Stimulated activated CD8-positive, alpha-beta memory T cell treated with anti-CD3 and anti-CD28 coated beads, Interleukin-12 subunit alpha, Interleukin-12 subunit beta, amount 100 ng/mL, for 24 hours (primary cell): Measurements from ENCODE around the gene PGF.

Experiments used
- DNase-seq: peaks from one replicate; pipeline ENCODE4 v3.0.0-alpha.2; 2020; ENCODE audit errors: extremely low read depth

PGF gene

DNA sequence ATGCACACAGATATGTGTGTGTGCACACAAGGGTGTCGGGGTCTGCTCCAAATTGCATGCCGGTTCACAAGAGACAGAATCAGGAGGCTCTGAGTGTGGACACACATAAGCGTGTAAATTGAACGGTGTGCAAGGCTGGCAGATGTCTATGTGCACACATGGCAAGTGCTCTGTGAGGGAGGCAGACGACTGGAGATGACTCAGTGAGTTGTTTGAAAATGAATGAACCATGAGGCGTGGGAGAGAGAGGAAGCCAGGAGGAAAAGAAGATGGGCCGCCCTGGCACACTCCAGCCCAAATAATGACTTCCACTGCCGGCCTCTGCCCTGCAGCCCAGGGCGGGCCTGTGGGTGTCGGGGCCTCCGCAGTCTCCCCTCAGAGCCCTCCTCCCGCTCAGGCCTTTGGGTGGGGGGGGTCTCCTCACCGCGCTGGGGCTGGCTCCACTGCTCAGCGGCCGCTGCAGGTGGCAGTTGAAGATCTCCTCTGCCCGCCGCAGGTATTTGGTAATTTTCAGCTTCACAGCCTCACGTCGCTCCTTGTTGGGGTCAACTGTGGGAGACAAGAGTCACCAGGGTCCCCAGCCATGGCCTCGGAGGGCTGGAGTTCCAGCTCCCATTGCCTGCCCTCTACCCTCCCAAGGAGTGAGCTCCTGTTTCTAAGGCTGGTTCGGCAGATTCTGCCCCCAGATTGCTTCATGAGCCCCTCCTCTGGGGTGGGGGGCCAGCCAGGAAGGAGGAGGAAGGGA is 35.8 kb downstream of the PGF start:
- DNase-seq, result no peak

DNA sequence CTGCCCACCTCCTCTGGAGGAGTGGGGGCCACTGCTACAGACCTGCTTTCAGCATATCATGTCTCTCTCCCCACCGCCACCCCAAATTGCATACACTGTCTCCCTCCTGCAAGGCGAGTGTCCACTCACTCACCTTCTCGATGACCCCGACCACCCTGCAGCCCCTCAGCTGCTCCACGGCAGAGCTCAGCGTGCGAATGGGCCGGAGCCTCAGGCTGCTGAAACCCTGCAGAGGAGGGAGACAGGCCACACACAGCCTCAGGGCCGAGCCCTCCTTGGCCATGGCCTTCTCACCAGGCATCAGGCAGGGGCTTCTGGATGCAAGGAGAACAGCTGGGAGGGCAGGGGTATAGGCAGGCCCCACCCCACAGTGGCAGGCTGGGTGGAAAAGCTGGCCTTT is 37.0 kb downstream of the PGF start:
- no peak for DNase-seq

DNA sequence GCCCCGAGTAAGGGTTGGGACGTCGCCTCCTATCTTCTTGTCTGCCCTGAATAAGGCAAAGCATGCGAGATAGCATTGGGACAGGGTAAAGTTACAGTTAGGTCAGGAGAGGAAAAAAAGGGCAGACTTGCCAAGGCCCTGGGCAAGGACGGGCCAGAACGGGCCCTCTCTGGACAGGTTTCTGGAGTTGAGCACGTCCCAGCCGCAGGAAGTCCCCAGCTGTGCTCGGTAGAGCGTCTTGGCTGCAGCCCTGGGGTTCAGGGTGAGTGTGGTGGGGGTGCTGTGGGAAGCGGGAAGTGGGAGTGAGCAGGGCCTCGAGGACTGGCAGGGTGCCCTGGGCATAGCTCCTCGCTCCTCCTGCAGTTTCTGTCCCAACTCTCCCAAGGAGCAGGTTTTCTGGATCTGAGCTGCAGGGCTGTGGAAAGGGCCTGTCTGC is 37.7 kb downstream of the PGF start:
- no peak for DNase-seq

DNA sequence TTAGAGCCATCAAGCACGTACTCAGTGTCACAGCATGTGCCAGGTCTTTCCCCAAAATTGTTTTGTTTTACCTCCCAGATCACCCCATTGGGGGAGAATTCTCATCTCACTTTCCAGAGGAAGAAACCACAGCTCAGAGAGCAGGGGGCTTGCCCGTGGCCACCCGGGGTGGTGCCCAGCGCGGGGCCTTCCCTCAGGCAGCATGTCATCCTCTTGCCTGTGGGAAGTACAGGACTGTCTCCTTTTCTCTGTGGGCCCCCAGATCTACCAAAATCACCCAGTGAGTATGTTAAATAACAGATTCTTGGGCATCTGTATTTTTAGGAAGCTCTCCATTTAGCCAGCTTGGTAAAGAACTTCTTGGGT is 38.2 kb downstream of the PGF start:
- DNase-seq, result no peak

DNA sequence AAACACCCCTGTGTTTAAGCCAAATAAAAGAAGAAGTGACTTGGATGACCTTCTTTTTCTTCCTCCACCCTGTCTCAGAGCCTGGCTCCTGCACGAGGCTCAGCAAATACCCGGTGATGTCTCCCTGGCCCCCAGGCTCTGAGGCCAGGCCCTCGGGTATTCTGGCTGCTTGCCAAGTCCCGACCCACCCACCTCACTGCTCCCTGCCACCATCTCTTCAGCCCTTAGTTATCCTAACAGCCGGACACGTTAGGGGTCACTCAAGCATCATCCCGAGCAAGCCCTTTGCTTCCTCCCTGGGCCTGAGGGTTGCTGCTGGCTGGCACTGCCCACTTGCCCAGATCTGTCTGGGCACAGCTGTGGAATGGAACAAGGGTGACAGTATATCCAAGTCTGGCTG is 39.6 kb downstream of the PGF start:
- no peak for DNase-seq

DNA sequence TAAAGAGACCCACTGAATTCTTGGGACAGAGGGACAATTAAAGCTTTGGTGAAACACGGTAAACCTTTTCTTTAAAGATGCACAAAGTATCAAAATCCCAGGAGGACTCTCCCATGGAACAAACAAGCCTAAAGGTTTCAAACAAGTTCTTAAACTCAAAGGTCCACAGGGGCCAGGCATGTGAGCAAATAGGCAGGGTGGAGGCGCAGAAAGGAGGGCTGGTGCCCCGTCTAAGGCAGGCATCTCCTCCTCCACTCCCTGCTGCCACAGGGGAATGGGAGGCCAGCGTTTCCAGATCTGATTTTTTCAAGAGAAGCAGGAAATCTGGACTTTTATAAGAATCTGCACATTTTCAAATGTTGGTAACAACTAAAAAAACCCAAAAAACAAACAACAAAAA is 40.0 kb downstream of the PGF start:
- no peak for DNase-seq

DNA sequence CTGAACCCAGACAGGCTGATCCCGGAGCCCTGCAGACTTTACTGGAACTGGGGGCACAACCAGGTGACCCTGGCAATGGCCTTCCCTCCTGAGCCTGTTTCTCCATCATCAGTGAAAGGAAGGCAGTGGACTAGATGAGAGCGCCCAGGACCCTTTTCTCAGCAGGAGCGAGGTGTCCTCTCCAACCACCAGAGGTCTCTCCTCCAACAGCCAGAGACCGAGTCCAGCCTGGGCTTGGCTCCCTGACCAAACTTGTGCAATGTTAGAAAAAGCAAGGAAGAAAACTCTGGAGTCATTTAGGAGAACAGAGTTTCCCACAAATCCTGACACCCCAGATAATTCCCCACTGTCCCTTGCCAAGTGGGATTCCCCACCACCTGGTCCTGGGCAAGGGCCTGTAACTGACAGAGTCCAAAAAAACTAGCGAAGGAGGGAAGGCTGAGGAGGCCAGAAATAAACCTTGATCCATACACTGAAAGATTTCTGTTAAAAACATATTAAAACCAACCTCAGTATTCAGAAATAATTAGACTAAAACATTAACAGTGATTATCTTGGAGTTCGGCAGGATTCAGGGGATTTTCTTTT is 41.3 kb downstream of the PGF start:
- no peak for DNase-seq

DNA sequence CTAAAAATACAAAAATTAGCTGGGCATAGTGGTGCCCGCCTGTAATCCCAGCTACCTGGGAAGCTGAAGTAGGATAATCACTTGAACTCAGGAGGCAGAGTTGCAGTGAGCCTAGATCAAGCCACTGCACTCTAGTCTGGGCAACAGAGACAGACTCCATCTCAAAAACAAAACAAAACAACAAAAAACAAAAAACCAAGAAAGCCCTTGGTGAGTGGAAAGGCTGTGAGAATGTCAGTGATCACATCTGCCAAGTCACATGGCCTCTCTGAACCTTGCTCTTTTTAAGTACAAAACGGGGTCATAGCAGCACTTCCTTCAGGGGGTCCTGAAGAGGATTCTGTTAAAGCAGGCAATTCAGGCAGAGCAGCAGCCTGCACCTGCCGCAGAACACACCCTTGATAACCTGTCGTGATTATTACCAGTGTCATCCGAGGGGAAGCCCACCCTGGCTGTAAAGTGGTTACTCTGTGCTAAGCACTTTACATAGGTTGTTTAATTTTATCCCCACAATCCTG is 41.9 kb downstream of the PGF start:
- DNase-seq, result no peak

DNA sequence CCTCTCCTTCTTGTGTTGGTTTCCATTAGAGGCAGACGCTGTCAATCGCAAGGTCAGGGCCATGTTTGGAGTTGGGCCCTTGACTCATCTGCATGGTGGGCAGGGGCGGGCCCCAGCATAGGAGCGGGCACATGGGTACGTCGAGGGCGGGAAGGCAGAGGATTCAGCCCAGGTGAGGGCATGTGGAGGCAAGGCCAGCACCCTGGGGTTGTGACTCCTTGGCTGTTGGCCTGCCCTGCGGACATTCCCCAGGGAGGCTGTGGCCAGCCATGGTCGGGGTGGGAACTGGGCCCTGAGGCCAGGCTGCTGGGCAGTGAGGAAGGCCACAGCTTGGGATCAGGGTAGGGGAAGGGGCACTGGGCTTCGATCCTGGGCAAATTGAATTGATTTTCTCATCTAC is 42.6 kb downstream of the PGF start:
- DNase-seq, result no peak

DNA sequence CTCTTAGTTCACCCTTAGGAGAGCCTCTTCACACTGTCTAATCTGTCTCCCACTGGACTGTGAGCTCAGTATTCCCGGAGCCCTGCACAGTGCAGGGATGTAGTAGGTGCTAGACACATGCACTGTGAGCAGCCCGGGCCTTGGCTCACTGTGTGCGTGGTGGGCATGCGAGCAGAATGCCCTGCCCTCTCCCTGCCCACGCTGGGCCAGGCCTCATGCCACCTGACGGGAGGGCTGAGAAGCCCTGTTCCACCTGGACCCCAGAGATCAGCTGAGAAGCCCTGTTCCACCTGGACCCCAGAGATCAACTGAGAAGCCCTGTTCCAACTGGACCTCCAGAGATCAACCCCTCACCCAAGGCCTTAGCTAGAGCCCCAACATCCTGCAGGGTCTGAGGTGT is 43.3 kb downstream of the PGF start:
- DNase-seq, result no peak

DNA sequence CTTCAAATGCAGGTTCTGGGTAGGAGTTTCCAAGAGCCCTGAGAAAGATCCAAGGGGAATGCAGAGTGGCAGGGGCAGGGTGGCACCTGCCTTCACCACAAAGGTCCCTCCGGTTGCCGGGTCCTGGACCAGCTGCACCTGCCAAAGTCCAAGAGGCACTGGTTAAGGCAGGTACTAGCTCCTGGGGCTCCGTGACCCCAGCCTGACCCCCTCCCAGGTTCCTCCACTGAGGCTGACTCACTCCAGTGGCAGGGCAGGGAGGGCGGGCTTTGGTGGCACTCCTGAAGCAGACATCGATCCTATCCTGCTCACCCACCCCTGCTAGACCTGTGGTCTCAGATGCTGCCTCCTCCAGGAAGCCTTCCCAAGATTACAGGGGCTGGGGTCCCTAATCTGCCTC is 43.7 kb downstream of the PGF start:
- no peak for DNase-seq

DNA sequence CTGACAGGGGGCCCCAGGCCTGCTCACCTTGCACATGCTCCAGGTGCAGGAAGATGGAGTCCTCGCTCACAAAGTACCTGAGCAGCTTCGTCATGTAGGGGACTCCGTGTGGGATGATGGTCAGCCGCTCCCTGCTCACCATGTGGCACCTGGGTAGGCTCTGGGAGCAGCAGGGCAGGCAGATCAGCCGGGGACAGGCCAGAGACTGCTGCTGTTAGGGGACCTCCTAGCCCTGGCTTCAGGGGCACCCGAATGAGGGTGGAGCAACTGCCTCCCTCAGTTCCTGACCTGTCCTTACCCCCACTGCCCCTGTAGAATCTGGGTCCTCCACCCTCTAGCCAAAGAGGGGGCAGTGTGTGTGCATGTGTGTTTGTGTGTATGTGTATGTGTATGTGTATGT is 44.2 kb downstream of the PGF start:
- no peak for DNase-seq

DNA sequence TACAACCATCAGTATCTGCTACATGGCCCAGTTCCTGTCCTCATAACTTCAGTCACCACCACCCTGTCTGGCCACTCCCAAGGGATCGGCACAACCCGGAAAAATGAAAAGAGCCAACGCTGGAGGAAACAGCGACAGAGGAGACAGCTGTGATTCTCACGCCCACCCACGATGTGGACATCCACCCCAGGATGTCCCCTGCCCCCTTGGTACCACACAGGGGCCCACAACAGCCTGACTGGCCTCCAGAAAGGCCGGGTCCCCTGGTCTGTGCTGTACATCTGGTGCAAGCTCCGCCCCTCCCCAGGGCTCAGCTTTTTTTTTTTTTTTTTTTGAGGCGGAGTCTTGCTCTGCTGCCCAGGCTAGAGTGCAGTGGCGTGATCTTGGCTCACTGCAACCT is 44.8 kb downstream of the PGF start:
- no peak for DNase-seq

DNA sequence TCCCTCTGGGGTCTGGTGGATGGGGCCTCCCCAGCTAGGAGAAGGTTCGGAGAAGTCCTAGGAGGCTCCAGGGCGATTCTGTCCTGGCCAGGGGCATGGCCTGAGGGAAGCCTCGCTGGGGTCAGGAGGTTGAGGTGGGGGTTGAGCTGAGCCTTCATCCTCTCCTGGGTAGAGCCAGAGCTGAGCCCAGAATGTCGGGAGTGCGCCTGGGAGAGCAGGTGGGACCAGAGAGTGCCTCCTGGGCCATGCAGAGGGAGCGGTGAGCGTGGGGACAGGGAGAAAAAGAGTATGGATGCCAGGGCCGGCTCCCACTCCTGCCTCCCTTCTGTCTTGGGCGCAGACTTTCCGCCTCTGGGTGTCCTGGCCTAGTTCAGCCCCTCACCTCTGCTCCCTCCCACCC is 45.5 kb downstream of the PGF start:
- no peak for DNase-seq

DNA sequence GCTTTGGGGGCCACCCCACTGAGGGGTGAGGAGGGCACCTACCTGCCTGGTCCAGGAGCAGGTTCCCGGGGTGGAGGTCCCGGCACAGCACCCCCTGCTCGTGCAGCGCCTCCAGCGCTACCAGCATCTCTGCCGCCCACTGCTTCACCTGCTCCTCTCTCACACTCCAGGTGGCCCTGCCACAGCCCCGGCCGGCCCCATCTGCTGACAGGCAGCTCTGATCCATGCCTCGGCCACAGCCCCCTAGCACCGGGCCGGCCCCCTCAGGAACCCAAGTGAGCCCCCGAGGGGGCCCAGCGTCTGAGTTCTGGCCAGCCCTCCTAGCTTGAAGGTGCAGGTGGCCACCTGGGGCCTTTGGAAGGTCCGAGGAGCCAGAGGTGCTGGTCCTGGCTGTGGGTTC is 45.9 kb downstream of the PGF start:
- no peak for DNase-seq

DNA sequence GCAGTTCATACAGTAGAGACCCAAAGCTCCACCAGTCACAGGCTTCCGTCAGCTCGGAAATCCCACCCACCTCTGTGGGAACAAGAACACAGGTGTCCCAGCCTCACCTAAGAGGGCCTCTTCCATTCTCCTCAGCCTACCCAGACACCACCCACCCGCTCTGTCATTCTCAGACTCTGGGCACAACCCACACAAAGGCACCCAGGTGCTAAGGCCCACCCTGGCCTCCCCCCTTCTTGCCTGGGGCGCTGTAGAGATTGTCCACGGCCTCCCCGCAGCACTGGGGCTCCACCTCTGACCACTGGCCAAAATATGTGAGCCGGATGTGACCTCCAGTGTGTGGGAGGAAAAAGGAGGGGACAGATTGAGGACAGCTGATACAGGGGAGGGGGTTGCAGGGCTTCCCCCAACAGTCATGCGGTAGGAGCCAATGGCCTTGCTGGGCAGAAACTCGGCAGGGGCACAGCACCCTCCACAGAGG is 46.5 kb downstream of the PGF start:
- no peak for DNase-seq

DNA sequence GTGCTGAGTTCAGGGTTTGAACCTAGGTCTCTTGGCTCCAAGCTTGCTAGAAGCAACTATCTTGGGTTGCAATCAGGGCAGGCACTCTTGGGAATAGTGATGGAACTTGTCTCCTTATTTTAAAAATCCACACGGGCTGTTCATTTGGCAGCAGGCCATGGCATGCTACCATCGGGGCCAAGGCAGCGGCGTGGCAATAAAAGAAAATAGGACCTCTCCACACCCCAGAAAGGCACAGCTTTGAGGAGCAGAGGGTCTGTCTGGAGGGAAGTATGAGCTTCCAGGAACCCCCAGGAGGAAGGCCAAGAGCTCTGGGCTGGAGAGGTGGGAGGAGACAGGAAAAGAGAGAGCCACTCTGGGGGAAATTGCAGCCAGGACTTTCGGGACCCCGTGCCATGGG is 47.7 kb downstream of the PGF start:
- DNase-seq, result no peak

DNA sequence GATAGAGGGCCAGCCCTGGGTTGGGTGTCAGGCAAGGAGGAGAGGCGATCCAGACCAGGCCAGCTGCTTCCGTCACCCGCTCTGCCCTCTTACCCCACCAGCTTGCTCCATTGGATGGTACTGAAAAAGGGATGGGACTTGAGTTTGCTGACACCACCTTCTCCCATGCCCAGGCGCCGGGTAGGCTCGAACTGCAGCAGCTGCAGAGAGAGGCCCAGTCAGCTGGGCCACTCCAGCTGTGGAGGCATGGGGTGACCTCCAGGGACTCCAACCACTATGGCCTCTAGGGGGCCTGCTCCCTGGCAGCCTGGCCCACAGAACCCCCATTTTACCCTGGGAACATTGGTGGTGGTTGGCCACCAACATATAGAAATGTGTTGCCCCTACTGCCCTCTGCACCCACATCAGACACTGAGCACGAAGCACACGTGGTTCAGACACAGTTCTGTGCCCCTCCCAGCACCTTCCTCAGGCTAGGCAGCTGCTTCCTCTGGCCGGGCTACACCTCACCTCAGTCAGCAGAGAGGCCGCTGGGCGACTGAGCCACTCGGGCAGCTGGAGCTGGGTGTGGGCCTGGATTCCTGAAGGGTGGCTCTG is 48.4 kb downstream of the PGF start:
- DNase-seq, result no peak

DNA sequence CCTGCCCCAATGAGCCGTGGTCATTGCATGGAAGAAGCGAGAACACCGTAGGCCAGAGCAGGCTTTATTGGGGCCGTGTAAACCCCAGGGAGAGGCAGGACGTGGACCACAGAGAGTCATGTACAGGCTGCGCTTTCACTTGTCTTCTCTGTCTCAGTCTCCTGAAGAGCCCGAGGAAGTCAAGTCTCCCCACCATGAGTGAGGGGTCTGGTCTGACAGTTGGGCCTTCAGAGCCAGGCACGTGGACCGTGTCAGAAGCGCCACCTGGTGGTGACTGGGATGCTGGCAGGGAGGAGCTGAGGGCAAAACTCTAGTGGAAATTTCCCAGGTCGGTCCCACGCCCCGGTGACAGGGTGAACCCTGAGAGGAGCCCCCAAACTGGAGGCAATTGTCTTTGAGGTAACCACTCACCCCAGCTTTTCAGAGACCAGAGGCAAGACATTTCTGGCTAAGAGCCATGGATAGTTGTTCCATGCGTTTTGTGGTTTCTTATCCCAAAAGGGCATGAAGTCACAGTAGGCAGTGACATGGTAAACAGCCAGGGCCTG is 49.7 kb downstream of the PGF start:
- DNase-seq, result peak; percentile 30

DNA sequence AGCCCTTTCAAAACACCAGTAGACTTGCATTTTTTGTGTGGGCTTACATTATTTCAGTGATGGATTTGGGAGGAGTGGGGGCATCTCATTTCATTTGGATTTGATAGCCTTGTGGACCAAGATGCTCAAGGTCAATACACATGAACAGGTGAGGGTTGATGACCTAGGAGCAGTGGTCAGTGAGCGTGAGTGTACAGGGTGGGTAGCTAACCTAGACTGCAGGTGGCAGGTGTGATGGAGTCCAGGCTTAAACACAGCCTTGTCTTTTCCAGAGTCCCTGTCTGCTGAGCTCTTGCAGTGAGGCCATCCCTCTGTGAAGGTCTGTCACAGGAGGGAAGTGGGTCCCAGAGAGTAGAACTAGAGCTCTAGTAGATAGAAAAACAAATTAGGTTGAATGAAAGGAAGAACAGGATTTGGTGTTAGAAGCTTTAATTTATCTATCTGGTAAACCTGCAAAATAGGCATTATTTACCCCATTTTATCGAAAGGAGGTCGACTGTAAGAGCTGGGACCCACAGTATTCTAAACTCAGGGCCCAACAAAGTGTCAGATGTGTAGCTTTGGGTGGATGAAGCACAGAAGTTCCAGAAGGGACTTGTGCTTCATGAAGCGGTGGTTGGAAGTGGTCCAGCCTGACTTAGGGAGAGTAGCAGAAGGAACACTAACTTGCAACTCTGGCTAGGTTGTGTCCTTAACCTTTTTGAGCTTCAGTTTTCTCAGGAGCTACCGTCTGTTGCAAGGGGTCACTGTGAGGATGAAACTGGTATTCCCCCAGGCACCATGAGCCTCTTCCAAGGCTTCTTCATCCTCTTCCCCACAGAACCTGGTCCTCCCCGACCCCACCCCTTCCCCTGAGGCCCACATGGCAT is 50.5 kb downstream of the PGF start:
- no peak for DNase-seq

DNA sequence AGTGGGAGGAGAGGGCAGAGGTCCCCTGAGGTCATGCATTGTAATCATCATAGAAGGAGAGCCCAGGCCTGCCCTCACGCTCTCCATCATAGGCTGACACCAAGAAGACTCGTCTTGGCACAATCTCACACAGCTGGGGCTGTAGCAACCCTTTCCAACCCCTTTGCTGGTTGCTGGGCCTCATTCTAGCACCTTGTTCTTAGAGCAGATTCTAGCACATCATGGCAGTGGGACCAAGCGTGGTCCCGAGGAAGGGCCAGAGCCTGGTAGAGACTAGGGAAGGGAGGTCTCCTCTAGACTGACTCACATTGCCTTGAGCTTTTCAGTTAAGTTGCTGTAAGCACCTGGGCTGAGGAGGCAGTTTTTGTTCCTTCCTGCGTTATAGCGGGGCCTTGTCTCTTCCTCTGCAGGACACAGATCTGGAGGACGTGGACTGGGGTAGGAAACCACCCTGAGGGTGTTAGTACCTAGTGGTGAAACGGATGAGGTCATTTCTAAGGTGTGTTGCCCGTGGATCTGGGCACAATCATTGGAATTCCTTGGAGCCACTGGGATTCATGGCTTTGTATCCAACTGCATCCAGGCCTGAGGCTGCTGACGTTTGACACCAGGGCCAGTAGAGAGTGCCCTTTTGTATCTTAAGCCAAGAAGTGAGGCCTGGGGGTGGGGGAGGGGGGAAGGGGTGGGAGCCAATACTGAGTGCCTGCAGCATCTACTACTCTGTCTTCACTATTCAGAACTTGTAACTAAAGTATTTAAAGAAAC is 52.3 kb downstream of the PGF start:
- DNase-seq, result no peak
